NT2/D1 (cell line): Measurements from ENCODE around the gene PRM1.
A peak's percentile ranks its signal among the peaks of the same experiment; 100 is the strongest.
"Not testable (repeated sequence)": the region's sequence is repeated elsewhere in the genome, so short reads cannot be mapped to it uniquely, and the experiment has no call there.

Experiments used
- DNase-seq: peaks from one replicate; pipeline ENCODE4 v3.0.0-alpha.2; 2011; ENCODE audit warnings: low read depth, low spot score
- H3K27me3 ChIP-seq: 2 replicates; pipeline ENCODE4 v1.6.0; 2011; ENCODE audit warnings: mild to moderate bottlenecking; ENCODE audit not compliant: insufficient read length, insufficient read depth
- H3K36me3 ChIP-seq: 2 replicates; pipeline ENCODE4 v1.6.1; 2011; ENCODE audit warnings: mild to moderate bottlenecking, low read length, mixed read lengths; ENCODE audit not compliant: insufficient read depth, insufficient read length
- H3K4me1 ChIP-seq: 2 replicates; pipeline ENCODE4 v1.5.1; 2011; ENCODE audit not compliant: insufficient read depth, insufficient read length
- H3K4me3 ChIP-seq: 2 replicates; pipeline ENCODE4 v1.5.1; 2011; ENCODE audit warnings: low read depth; ENCODE audit not compliant: insufficient read length
- H3K9ac ChIP-seq: 2 replicates; pipeline ENCODE4 v1.6.0; 2011; ENCODE audit warnings: low read depth; ENCODE audit not compliant: insufficient read length
- H3K9me3 ChIP-seq: 2 replicates; pipeline ENCODE4 v1.5.1; 2011; ENCODE audit warnings: mild to moderate bottlenecking, low read length; ENCODE audit not compliant: insufficient read depth
- SUZ12 ChIP-seq: IDR thresholded peaks from 2 replicates; pipeline ENCODE4 v1.6.1; 2011; ENCODE audit not compliant: insufficient read length, insufficient read depth; ENCODE audit errors: extremely low read depth
- YY1 ChIP-seq: IDR thresholded peaks from 2 replicates; pipeline ENCODE4 v1.6.1; 2011; ENCODE audit not compliant: insufficient read length, insufficient read depth
- ZNF274 ChIP-seq: IDR thresholded peaks from 2 replicates; pipeline ENCODE4 v1.6.1; 2011; ENCODE audit warnings: mild to moderate bottlenecking, low read depth, low read length

PRM1 gene

GRCh38 chr16:11291091-11291703 is 10.1 kb upstream of the PRM1 start:
- Histone ChIP-seq H3K27me3 (no peaks in the 10 kb centered on the region), H3K4me1 (peaks cover 8% of the 10 kb centered on the region), H3K4me3 (no peak overlapping the region), H3K9ac (peak overlapping the region; percentile 15), H3K9me3 (no peaks in the 10 kb centered on the region; the same call in 1 of the 2 replicates), H3K36me3 (no peaks in the 10 kb centered on the region)
- DNase-seq, result peak; percentile 66
- TF ChIP-seq SUZ12 (no peak), YY1 (no peak), ZNF274 (no peak)

- no peak for TF ChIP-seq SUZ12
- TF ChIP-seq YY1, result no peak
- no peak for TF ChIP-seq ZNF274
- Histone ChIP-seq H3K4me1 (peaks cover 8% of the 10 kb centered on the region), H3K9ac (no peak overlapping the region), H3K4me3 (no peak overlapping the region), H3K27me3 (no peaks in the 10 kb centered on the region), H3K36me3 (no peaks in the 10 kb centered on the region), H3K9me3 (no peaks in the 10 kb centered on the region; the same call in 1 of the 2 replicates)
- no peak for DNase-seq
These were observed 9.2 kb upstream of the PRM1 start for GRCh38 chr16:11290102-11290893.

- H3K27me3 ChIP-seq, H3K9me3 ChIP-seq, H3K9ac ChIP-seq, DNase-seq, H3K36me3 ChIP-seq, H3K4me3 ChIP-seq, H3K4me1 ChIP-seq: not testable (repeated sequence)
These were observed 8.6 kb upstream of the PRM1 start for GRCh38 chr16:11289696-11290095.

GRCh38 chr16:11289202-11289601 is 8.1 kb upstream of the PRM1 start:
- no peaks in the 10 kb centered on the region for H3K36me3 ChIP-seq
- no peaks in the 10 kb centered on the region for H3K27me3 ChIP-seq

GRCh38 chr16:11285842-11286241 is 4.7 kb upstream of the PRM1 start:
- Histone ChIP-seq H3K36me3 (no peaks in the 10 kb centered on the region), H3K4me1 (peaks cover 6% of the 10 kb centered on the region), H3K4me3 (no peak overlapping the region), H3K9me3 (no peaks in the 10 kb centered on the region; the same call in 1 of the 2 replicates), H3K9ac (no peak overlapping the region), H3K27me3 (no peaks in the 10 kb centered on the region)
- TF ChIP-seq SUZ12 (no peak), YY1 (no peak)
- no peak for DNase-seq

More at GRCh38 chr16:11289202-11289601, 8.1 kb upstream of the PRM1 start:
- H3K4me3 ChIP-seq, result no peak overlapping the region
- no peaks in the 10 kb centered on the region; the same call in 1 of the 2 replicates for H3K9me3 ChIP-seq
- peaks cover 8% of the 10 kb centered on the region for H3K4me1 ChIP-seq
- TF ChIP-seq ZNF274 (no peak), YY1 (no peak), SUZ12 (no peak)
- no peak for DNase-seq
- no peak overlapping the region for H3K9ac ChIP-seq

- Histone ChIP-seq H3K4me1 (no peaks in the 10 kb centered on the region), H3K9ac (no peak overlapping the region)
- TF ChIP-seq SUZ12 (no peak), YY1 (no peak), ZNF274 (no peak)
These were observed 2.7 kb upstream of the PRM1 start for GRCh38 chr16:11283820-11284248.

GRCh38 chr16:11278681-11279628 is 2.2 kb downstream of the PRM1 start:
- Histone ChIP-seq H3K9ac (no peak overlapping the region), H3K36me3 (no peaks in the 10 kb centered on the region), H3K4me1 (peaks cover 2% of the 10 kb centered on the region), H3K4me3 (no peak overlapping the region), H3K9me3 (peaks cover 3% of the 10 kb centered on the region; the same call in 1 of the 2 replicates), H3K27me3 (no peaks in the 10 kb centered on the region)
- no peak for DNase-seq
- no peak for TF ChIP-seq YY1
- no peak for TF ChIP-seq ZNF274
- no peak for TF ChIP-seq SUZ12

More at GRCh38 chr16:11283820-11284248, 2.7 kb upstream of the PRM1 start:
- no peaks in the 10 kb centered on the region for H3K36me3 ChIP-seq
- H3K9me3 ChIP-seq, result no peaks in the 10 kb centered on the region
- H3K4me3 ChIP-seq, result no peak overlapping the region
- no peaks in the 10 kb centered on the region for H3K27me3 ChIP-seq
- no peak for DNase-seq
